ENCODE measurements around the gene STRADB.
"Not testable (repeated sequence)": the region's sequence is repeated elsewhere in the genome, so short reads cannot be mapped to it uniquely, and the experiment has no call there.

STRADB gene

GRCh38 chr2:201430322-201430721 is 21.2 kb upstream of the STRADB start:
- not testable (repeated sequence) for DNase-seq (ENCODE audit: low read depth in 2 of 3, low spot score in 2 of 3)

DNA sequence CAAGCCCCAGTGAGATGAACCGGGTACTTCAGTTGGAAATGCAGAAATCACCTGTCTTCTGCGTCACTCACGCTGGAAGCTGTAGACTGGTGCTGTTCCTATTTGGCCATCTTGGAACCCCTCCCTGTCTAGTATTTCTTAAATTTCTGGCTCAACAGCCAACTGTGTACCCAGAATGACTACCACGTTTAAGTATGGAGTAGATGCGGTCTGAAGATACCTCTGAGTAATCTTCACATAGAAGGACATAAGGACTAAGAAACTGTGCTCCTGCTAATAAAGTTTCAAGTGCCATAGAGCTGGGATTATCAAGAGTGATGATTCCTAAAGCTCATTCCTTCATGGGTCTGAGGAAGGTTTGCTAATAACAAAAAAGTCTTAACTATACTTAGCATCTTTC is 20.7 kb upstream of the STRADB start:
- no peak for DNase-seq (ENCODE audit: low read depth in 2 of 3, low spot score in 2 of 3)

- no peak for DNase-seq (ENCODE audit: low read depth in 2 of 3, low spot score in 2 of 3)
Observed at GRCh38 chr2:201432038-201432620, 19.4 kb upstream of the STRADB start.

DNA sequence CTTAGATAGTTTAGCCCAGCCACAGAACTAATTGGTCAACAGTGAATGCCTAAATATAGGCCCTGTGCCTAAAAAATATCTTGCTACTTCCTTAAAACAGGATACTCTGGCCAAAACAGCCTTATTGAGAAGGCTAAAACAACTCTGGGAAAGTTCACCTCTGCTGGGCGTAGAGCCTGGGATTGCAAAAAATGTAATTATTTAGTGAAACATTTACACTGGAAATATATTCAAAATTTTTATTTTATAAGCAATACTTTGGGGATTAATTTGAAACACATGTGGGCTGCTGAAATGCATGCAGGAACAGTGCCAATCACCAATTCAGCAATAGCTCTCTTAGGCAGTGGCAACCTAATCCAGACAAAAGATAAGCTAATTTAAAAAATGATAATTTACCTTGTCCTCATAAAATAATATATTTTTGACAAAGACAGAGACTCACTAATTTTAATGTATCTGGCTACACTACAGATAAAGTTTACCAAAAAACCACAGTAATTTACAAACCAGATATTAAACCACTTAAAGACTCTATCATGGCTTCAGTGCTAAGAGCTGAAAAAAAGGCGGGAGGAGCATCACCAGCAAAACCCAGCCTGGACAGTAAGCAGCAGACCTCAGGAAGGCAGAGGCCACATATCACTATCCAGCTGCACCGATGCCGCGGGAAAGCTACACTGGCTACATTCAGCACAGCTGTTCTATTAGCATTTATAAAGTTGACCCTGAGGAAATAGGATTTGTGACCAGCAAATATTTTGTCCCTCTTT is 18.7 kb upstream of the STRADB start:
- DNase-seq (ENCODE audit: low read depth in 2 of 3, low spot score in 2 of 3): no peak

GRCh38 chr2:201433394-201433995 is 18.0 kb upstream of the STRADB start:
- DNase-seq (ENCODE audit: low read depth in 2 of 3, low spot score in 2 of 3): no peak

- no peak for DNase-seq (ENCODE audit: low read depth in 2 of 3, low spot score in 2 of 3)
Observed at GRCh38 chr2:201436141-201436540, 15.4 kb upstream of the STRADB start.

DNA sequence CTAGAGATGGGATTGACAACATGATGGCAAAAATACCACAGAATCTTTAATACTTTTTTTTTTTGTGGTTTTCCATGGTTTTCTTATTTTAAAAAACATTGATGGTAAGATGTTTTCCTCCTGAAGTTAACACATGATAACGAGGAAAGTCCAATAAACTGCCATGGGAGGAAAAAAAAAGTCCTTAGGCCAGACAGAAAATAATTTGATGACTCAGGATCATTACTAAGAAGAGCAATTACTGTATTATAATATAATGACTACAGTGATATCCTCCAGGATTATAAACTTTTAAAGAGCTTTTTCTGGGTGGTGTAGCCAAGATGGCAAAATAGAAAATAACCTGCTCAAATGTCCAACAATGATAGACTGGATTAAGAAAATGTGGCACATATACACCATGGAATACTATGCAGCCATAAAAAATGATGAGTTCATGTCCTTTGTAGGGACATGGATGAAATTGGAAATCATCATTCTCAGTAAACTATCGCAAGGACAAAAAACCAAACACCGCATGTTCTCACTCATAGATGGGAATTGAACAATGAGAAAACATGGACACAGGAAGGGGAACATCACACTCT is 12.1 kb upstream of the STRADB start:
- DNase-seq (ENCODE audit: low read depth in 2 of 3, low spot score in 2 of 3): not testable (repeated sequence)

- DNase-seq (ENCODE audit: low read depth in 2 of 3, low spot score in 2 of 3): no peak
Observed at GRCh38 chr2:201440182-201440581, 11.4 kb upstream of the STRADB start.

DNA sequence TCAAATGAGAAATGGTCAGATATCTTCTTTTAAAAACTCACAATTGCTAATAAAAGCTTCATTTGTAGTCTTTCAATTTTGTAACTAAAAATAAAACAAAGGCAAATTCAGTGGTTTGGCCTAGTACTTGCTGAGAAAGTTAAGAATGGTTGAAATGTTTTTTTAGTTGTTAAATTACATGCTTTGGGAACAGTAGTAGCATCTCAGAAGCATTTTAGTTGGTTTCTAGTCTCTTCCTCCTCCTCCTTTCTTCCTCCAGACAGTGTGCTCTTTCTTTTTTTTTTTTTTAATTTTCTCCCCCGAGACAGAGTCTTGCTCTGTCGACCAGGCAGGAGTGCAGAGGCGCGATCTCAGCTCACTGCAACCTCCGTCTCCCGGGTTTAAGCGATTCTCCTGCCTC is 10.1 kb upstream of the STRADB start:
- DNase-seq (ENCODE audit: low read depth in 2 of 3, low spot score in 2 of 3): no peak

GRCh38 chr2:201444746-201445465 is 6.6 kb upstream of the STRADB start:
- no peak for DNase-seq (ENCODE audit: low read depth in 2 of 3, low spot score in 2 of 3)

DNA sequence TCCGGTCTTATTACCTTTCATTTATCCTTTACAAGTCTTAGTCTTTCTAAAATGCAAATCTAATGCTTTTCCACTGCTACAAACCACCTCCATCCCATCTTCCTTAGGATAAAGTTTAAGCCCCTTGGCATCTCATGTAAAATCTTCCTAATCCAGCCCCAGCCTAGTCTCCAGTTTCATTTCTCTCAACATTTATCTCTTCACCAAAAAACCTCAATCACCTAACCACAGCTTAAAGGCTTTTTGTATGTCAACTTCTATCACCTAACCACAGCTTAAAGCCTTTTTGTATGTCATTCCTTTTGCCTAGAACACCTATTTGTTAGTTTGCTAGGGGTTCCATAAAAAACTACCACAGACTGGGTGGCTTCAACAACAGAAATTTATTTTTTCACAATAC is 4.5 kb upstream of the STRADB start:
- no peak for DNase-seq (ENCODE audit: low read depth in 2 of 3, low spot score in 2 of 3)

DNA sequence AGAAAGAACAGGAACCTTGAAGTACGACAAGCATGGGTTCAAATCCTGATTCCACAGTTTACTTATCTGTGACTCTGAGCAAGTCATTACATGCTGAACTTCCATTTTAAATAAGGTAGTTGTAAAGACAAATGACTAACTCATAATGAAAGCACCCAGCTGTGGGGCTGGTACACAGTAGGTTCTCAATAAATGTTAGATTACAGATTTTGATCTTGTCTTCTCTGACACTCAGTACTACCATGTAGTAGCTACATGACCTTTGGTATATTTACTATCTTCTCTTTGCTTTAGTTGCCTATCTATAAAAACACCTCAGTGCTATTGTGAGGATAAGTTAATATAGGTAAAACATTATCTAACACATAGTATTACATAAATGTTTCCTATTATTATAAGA is 3.5 kb upstream of the STRADB start:
- no peak for DNase-seq (ENCODE audit: low read depth in 2 of 3, low spot score in 2 of 3)

DNA sequence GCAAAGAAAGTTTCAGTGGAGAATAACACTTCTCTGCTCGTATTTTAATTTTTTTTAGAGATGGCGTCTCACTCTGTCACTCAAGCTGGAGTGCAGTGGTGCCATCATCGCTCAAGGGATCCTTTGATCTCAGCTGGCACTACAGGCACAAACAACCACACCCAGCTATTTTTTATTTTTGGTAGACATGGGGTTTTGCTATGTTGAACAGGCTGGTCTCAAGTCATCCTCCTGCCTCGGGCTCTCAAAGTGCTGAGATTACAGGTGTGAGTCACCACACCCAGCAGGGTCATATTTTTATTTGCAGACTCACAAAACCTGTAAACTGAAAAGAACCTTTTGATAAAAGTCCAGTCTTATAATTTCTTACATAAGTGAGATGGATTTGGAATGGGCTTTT is 2.8 kb upstream of the STRADB start:
- DNase-seq (ENCODE audit: low read depth in 2 of 3, low spot score in 2 of 3): no peak

- no peak for DNase-seq (ENCODE audit: low read depth in 2 of 3, low spot score in 2 of 3)
Observed at GRCh38 chr2:201450954-201451291, 617 bp upstream of the STRADB start.

GRCh38 chr2:201452058-201452921 is 750 bp downstream of the STRADB start:
- no peak for DNase-seq (ENCODE audit: low read depth in 2 of 3, low spot score in 2 of 3)

DNA sequence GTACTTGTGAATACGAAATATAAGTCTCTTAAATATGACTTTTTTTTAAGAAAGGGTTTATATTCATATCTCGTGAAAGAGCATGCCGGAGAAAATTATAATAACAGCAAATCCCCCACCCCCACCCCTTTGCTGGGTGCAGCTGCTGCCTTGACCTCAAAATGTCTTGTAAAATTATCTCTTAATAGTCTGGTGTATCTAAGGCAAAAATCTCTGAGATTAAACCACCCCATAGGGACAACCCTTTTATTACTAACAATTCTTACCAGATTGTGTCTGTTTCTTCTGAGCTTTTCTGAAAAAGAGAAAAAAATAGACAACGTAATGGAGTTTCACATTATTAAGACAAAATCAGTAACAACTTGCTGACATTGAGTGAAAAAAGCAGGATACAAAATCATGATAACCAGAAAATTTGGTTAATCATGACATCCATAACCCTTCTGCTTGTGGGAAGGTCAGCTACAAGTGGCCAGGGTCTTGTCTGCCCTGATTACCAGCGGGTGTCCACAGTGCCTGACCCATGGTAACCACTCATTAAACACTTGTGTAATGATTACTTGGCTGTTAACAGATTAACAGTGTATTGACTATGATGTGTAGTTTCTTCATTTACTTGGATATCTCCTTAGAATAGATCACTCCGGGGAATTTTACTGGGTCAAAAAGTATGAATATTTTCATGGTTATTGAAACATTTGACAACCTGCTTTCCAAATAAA is 1.5 kb downstream of the STRADB start:
- no peak for DNase-seq (ENCODE audit: low read depth in 2 of 3, low spot score in 2 of 3)

DNA sequence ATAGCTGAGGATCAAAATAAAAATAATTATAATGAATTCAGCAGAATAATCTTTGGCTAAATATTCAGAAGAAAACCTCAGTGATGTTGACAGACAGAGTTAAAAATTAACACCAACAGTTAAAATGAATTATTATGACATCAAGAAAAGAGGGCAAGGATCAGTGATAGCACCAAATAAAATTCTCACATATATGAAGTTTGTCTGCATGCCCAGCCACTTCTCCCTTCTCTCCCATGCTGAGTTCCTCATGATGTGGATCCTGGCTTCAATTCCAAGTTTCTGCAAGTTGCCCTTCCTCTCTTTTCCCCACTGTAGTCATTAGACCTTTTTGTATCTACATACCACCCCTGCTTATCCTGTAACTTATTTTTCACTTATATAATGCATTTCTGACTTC is 6.8 kb downstream of the STRADB start:
- no peak for DNase-seq (ENCODE audit: low read depth in 2 of 3, low spot score in 2 of 3)

- no peak for DNase-seq (ENCODE audit: low read depth in 2 of 3, low spot score in 2 of 3)
Observed at GRCh38 chr2:201460532-201460931, 9.0 kb downstream of the STRADB start.

DNA sequence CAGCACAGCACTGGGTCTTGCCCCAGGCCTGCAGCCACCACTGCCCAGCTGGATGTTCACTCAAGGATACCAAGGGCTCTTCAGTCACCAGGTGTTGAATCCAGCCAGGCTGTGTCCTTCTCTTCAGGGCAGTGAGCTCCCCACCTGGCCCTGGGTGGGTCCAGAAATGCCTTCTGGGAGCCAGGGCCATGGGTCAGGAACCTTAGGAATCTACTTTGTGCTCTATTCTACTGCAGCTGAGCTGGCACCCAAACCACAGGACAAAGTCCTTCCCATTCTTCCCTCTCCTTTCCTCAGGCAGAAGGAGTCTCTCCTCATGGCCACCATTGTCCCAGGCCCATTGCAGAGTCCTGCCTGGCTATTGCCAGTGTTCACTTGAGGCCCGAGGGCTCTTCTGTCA is 13.0 kb downstream of the STRADB start:
- DNase-seq (ENCODE audit: low read depth in 2 of 3, low spot score in 2 of 3): no peak

DNA sequence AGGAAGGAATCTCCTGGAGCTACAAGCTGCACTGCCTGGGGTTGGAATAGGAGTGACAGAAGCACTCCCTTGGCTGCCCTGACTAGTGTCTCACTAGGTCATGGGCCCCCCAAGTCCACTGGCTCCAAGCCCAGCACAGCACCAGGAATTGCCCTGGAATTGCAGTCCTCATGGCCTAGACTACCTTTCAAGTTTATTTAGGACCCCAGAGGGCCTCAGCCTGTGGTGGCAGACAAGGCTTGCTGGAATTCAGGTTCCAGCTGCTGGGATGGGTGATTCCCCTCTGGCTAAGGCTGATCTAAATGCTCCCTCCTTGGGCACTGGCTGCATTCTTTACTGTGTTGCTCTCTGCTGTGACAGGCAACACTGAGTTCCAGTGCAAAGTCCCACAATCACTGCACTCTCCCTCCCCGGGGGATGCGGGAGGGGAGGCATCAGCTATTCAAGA is 14.0 kb downstream of the STRADB start:
- DNase-seq (ENCODE audit: low read depth in 2 of 3, low spot score in 2 of 3): no peak
